IPS-NIHi7 (cell line): Measurements from ENCODE around the gene DBNL.
"Not testable (repeated sequence)": the region's sequence is repeated elsewhere in the genome, so short reads cannot be mapped to it uniquely, and the experiment has no call there.

ENCODE experiments used
- DNase-seq: peaks from one replicate; pipeline ENCODE4 v3.0.0; 2012; ENCODE audit warnings: mixed read lengths; ENCODE audit errors: extremely low spot score

DBNL gene

DNA sequence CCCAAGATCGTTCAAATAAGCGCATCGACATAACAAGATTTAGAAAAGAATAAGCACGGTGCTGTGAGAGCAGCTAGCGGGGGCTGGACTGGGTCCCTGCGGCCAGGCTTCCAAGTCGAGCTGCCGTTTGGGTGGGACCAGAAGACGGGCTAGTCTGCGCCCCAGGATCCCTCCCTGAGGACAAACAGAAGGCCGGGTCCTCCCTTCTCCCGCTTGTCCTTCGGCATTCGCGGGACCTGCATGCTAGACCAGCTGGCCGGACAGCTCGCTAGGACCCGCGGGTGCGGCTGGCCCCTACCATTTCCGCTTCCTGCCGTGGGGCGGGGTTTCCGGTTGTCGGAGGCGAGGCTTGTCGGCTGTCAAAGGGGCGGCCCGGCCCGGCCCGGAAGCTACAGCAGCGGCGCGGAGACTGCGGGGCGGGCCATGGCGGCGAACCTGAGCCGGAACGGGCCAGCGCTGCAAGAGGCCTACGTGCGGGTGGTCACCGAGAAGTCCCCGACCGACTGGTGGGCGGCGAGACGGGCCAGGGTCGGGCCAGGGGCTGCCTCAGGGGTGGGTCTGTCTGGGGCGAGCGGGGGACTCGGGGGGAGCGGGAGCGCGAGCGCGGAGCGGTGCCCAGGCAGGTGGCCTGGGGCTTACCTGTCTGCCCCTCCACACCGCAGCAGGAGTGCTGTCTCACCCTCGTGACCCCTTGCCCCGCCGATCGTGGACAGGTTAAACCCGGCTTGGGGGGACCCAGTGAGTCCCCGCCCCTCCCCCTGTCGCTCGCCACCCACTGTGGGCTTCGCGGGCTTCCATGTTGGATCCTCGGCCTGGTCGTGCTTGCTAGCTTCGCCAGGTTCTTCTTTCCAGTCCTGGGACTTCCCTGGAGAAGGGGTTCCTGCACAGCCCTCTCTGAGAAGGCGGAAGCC, at the start of gene DBNL:
TSS of gene DBNL (plus strand) at position 388 of the 911 bp plus-strand sequence. CDS start at position 424, 36 bp downstream.
- DNase-seq = peak; percentile 93

DNA sequence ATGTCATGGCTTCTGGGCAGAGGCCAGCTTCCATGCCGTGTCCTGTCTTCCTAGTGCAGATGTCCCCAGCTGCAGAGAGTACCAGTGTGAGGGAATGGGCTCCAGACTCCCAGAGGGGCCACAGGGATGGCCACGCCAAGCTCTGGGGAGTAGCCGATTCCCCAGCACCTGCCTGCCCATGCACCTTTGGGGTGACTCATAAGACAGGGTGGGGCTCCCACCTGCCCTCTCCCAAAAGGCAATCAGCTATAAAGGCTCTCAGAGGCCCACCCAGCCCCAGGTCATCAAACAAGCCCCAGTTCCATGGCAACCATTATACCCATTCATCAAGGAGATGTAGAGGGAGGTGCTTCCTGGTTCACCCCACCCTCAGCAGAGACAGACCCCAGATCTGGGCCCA, 47.0 kb upstream of the DBNL start, which contains the start of gene SPDYE1:
TSS of gene SPDYE1 (plus strand) at position 366 of the 400 bp plus-strand sequence. CDS start 2,053 bp downstream, outside the sequence.
- not testable (repeated sequence) for DNase-seq

DNA sequence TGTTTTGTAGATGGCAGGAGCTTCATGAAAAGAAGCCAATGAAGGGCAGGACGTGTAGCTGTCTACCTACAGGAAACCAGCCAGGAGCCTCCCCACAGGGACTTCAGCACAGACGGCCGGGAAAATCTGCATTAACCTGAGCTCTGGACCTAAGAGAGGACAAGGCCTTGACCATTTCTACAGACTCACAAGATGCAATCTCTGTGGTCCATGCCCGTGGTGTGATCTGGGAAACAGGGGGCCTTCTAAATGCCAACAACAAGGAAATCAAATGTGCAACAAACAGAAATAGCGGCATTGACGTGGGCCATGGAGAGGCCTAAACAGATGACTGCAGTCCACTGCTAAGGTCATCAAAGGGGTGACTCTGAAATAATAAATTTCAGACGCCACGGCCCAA, 32.4 kb upstream of the DBNL start:
- not testable (repeated sequence) for DNase-seq

DNA sequence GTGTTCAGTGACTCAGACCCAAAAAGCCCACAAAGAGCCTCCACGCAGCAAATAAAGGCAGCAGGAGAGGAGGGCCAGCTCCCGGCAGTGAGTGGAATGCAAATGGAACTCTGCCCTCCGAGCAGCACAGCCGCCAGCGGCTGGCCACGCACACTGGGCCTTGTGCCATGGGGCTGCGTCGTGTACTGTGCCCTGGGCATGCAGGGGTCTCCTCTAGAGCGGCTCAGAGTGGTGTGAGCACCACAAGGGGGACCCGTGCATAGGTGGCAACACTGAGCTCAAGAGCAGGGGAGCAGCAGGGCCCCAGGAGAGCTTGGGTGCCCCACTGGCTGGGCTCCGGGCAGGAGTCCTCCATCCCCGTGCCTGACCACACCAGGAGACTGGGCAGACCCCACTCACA, 29.4 kb upstream of the DBNL start:
- DNase-seq = not testable (repeated sequence)

DNA sequence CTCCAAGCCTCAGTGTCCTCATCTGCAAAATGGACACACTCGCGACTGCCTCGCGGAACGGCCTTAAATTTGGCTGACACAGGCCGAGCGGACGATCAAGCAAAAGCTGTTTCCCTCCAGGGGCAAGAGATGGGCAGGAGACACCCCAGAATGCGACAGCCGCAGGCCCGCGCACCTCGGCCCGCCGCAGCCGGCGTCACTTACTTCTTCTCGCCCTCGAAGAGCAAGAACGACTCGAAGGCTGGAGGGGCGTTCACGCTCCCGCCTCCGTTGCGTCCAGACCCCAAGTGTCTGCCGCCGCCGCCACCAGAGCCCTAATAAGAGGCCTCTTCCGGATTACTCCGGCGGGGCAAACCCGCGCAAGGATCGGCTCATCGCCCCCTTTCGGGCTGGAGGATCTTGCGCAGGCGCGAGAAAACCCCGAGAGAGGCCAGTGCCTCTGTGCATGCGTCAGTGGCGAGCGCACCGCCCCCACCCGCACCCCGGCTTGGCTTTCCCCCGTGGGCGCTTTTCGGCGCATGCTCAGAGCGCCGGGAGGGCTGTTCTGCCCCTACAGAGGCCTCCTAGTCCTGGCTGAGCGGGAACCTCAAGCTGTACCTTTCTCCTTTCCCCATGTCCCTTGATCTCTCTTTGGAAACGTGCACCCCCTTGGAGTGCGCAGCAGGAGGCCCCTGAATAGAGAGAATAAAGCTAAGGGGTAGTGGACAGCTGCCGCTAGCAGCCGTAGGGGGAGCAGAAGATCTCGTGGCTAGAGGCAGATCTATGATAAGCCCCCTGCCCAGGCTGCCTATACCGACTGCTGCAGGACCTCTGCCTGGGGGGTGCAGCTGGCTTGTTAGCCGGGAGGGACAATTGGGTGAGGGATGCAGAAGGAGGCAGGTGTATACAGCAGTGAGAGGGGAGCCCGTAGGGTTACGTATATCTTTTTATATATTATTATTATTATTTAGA, 25.4 kb upstream of the DBNL start:
- DNase-seq = peak; percentile 96

DNA sequence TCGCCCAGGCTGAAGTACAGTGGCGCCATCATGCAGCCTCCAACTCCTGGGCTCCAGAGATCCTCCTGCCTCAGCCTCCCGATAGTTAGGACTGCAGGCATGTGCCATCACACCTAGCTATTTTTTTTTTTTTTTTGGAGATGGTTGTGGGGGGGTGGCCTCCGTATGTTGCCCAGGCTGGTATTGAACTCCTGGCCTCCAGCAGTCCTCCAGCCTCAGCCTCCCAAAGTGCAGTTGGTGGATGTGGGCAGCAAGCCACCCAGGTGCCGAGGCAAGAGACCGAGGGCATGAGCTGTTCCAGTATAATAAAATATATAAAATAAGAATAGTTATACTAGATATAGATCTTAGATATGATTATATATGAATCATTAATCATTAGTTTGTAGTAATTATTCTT, 24.7 kb upstream of the DBNL start:
- not testable (repeated sequence) for DNase-seq

DNA sequence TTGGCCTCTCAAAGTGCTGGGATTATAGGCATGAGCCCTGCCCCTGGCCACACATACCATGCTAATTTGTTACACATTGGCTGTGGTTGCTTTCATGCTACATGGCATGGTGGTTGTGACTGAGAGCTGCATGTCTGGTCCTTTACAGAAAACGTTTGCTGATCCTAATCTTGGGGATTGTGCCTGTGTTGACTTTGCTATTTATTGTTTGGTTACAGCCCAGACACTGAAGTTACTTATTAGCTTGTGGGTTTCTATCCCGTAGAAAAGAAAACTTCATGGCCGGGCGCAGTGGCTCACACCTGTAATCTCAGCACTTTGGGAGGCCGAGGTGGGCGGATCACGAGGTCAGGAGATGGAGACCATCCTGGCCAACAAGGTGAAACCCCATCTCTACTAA, 22.4 kb upstream of the DBNL start:
- not testable (repeated sequence) for DNase-seq

DNA sequence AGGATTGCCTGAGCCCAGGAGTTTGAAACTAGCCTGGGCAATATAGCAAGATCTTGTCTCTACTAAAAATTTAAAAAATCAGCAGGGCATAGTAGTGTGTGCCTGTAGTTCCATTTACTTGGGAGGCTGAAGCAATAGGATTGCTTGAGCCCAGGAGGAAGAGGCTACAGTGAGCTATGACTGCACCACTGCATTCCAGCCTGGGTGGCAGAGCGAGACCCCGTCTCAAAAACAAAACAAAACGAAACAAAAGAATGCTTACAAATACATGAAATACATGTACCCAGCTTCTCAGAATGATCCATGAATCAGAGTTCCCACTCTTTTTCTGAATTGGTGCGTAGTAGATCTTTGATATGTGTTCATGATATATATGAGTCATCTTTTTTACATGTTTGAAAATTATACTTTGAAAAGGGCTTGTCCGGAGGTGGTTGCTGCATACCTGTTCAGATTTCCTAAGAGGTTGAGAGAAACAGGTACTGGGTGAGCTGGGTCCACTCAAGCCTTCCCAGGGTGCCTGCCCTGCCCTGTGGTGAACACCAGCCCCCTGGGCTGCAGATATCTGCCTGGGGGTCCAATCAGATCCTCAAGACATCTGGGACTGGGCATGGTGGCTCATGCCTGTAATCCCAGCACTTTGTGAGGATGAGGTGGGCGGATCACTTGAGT, 21.6 kb upstream of the DBNL start:
- DNase-seq = not testable (repeated sequence)

DNA sequence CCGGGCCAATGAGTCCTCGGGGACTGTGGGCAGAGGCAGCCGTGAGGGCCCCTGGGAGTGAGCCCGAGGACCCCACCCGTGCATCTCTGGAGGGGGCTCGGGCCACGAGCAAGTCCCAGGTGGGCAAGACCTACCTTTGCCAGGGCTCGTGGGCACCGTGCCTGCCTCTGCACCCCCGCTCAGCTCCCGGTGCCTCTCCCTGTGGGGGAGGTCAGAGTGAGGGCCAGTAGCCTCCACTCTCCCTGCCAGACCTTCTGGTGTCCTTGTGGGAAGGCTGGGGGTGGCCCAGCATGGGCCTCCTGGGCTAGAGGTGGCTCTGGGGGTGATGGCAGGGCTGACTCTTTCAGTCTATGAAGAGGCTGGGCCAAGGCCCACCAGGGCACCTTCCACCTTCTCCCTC, 15.1 kb upstream of the DBNL start:
- not testable (repeated sequence) for DNase-seq

DNA sequence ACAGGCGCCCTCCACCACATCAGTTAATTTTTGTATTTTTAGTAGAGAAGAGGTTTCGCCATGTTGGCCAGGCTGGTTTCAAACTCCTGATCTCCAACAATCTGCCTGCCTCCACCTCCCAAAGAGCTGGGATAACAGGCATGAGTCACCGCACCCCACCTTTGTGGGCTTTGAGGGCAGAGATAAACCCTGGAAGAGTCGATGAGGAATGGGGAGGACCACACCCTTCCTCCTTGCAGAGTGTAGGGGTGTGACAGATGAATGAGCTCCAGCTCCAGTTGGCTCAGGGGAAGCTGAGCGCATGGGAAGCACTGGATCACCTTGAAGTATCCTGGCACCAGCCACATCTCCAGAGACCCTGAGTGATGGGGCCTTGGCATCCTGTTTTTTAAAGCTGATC, 14.5 kb upstream of the DBNL start:
- not testable (repeated sequence) for DNase-seq

DNA sequence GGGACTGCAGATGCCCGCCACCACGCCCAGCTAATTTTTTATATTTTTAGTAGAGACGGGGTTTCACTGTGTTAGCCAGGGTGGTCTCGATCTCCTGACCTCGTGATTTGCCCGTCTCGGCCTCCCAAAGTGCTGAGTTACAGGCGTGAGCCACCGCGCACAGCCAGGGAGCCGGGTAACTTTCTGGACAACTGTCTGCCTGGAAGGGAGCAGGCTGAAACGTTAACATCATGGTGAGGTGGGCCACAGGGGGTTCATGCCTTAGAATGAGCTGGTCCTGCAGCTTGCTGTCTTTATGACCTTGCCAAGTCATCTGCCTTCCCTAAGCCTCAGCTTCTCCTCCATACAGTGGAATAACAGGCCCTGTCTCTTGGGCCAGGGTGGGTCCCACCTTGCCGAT, 13.2 kb upstream of the DBNL start:
- DNase-seq = not testable (repeated sequence)

DNA sequence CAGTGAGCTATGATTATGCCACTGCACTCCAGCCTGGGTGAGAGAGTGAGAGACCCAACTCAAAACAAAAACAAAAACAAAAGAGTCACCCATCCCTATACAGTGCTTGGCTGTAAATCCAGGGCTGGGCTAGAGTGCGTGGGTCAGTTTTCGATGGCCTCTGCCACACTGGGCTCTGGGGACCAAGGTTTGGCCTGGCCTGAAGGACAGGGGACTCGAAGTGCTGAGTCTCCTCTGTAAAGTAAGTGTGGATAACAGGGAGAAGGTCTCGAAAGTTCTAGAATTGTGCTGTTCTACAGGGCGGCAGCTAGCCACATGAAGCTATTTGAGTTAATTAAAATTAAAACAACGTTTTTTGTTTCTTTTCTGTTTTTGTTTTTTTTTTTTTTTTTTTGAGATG, 12.5 kb upstream of the DBNL start:
- not testable (repeated sequence) for DNase-seq

DNA sequence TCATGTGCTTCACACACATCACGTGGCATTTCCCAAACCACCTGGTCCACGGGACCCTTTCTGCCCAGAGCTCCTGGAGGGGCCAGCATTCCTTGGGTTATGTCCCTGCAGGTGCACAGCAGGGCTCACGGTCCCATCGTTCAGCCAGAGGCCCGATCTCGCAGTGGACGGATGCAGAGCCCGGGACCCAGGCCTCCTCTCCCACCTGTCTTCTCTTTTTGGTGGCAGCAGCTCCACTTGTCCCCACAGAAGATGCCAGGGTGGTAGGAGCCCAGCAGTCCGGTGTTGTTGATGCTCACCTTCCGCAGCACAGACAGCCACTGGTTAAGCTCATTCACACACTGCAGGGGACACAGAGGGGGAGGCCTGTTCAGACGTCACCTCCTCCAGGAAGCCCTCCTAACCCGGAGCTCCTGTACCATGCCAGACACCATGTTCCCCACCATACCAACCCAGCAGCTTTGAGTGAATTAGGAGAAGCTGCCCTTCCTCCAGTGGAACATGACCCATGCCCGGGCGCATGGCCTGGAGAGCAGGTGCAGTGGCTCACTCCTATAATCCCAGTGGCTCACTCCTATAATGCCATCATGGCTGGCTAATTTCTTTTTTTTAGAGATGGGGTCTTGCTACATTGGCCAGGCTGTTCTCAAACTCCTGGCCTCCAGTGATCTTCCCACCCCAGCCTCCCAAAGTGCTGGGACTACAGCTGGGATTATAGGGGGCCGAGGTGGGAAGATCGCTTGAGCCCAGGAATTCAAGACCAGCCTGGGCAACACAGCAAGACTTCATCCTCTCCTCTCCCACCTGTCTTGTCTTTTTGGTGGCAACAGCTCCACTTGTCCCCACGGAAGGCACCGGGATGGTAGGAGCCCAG, 10.3 kb upstream of the DBNL start:
- not testable (repeated sequence) for DNase-seq

DNA sequence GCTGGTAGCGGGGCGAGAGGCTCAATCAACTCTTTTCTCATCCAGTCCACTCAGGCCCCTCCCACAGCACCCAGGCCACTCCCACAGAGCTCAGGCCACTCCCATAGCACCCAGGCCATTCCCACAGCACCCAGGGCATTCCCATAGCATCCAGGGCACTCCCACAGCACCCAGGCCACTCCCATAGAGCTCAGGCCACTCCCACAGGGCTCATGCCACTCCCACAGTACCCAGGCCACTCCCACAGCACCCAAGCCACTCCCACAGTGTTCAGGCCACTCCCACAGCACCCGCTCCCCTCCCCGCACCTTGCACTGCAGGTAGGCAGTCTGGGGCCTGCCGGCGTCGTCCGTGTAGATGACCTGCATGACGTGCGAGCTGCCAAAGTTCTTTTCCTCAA, 8.1 kb upstream of the DBNL start:
- not testable (repeated sequence) for DNase-seq

DNA sequence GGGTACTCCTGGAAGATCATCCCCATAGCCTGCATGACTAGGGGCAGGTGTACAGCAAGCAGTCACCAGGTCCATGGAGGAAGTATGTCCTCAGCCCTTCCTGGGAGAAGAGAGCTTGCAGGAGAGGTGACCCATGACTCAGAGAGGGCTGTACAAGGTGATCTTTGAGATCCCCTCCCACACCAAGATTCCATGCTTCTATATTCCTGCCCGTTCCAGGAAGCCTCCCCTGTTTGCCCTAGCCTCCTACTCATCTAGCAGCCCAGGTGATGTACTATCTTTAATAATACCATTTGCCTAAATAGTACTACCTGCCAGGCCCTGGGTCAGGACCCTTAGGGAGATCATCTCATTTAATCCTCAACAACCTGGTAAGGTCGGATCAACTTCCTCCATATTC, 6.6 kb upstream of the DBNL start:
- not testable (repeated sequence) for DNase-seq

DNA sequence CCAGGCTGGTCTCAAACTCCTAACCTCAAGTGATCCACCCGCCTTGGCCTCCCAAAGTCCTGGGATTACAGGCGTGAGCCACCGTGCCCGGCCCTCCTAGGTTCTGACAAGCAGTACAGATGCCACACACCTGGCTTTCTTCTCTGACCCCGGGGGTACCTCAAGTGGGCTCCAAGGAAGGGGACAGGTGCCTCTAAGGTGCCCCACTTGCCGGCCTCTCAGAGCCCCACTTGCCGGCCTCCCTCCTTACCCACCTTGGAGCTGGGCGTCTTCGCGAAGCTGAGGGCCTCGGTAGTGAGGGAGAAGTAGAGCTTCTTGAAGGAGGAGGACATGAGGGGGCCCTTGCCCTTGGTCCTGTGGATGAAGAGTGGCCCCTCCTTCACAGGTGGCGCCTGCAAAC, 5.9 kb upstream of the DBNL start:
- DNase-seq = not testable (repeated sequence)

DNA sequence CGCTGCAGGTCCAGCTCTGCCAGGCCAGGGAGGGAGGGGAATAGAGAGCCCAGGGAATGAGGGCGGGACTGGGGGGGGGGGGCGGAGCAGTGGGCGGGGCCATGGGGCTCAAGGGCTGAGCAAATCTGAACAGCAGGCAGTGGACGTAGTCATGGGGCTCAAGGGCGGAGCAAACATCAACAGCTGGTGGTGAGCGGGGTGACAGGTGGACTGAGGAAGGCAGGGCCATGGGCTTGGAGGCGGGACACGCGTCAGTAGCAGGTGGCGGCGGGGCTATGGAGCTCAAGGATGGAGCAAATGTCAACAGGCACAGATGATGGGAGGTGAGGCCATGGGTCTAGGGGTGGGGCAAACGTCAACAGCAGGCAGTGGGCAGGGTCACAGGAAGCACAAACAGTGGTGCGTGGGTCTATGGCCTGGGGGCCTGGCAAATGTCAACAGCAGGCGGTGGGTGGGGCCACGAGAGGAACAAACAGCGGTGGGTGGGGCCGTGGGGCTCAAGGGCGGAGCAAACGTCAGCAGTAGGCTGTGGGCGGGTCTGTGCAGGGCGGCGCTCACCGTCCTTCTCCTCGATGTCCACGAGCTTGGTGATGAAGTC, 5.4 kb upstream of the DBNL start:
- peak; percentile 43 for DNase-seq

DNA sequence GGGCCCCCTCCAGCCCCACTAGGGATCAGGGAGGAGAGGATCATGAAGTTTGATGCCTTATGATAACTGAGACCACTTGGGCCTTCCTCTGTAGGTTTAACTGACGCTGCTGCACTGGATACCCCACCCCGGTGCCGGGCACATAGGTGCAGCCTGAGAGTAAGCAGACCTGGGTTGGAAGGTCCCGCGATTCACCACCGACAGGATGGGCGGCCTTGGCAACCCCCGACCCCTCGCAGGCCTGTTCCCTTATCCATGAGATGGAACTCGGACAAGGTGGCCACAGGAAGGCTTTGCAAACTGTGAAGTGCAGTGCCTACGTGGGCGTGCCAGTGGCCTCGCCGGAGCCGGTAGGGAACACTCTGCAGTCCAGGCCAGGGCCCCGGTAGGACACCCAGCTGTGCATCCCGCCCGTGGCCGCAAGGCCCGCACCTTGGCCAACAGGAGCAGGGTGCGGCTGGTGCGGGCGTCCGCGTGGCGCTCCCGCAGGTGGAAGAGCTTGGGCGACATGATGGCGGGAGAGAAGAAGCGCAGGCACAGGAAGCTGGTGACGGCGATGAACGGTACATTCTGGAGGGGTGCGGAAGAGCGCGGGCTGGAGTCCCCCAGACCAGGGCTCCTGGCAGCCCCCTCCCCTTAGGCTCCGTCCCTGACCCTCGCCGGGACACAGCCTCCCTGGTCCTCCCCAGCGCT, 4.6 kb upstream of the DBNL start:
- not testable (repeated sequence) for DNase-seq

DNA sequence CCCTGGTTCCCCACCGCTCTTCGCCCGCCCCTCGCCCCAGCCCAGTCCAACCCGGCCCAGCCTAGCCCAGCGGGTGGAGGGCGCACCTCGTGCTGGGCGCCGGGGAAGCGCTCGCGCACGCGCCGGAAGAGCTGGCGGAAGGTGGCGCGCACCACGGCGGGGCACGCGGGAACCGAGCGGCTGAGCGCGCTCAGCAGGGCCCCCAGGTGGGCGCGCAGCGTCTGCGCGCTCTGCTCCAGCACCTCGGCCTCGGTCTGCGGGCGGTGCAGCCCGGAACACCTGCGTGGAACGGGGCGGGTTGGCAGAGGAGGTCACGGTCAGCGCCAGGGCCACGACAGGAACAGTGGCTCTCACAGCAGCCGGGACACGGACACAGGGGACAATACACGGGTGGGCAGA, 4.0 kb upstream of the DBNL start:
- not testable (repeated sequence) for DNase-seq

DNA sequence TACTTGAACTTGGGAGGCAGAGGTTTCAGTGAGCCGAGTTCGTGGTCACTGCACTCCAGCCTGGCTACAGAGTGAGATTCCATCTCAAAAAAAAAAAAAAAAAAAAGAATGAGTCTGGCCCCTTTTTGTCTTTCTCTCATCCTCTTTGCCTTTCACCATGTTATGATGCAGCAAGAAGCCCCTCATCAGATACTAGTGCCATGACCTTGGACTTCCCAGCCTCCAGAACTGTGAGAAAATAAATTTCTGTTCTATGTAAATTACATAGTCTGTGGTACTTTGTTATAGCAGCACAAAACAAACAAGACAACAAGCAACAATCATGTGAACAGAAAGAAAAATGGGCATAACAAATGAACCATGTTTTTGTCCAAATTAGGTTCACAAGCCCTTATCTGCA, 2.3 kb upstream of the DBNL start:
- DNase-seq = no peak
